Ishikawa (cell line): ENCODE measurements around the gene CDH13.

Experiments used
- CEBPB ChIP-seq: IDR thresholded peaks from 2 replicates; pipeline ENCODE4 v1.6.1; 2012
- CREB1 ChIP-seq: IDR thresholded peaks from 2 replicates; pipeline ENCODE4 v1.6.1; 2012; ENCODE audit warnings: low read depth
- EGR1 ChIP-seq: IDR thresholded peaks from 2 replicates; pipeline ENCODE4 v1.6.1; 2012
- EP300 ChIP-seq: IDR thresholded peaks from 2 replicates; pipeline ENCODE4 v1.6.1; 2012; ENCODE audit warnings: borderline replicate concordance
- RAD21 ChIP-seq: IDR thresholded peaks from 2 replicates; pipeline ENCODE4 v1.6.1; 2012; ENCODE audit warnings: low read depth
- TAF1 ChIP-seq: IDR thresholded peaks from 2 replicates; pipeline ENCODE4 v1.6.1; 2012; ENCODE audit warnings: low read depth, mild to moderate bottlenecking
- USF1 ChIP-seq: IDR thresholded peaks from 2 replicates; pipeline ENCODE4 v1.6.1; 2012
- YY1 ChIP-seq: IDR thresholded peaks from 2 replicates; pipeline ENCODE4 v1.6.1; 2012; ENCODE audit warnings: low read depth
- ZBTB7A ChIP-seq: IDR thresholded peaks from 2 replicates; pipeline ENCODE4 v1.6.1; 2012; ENCODE audit warnings: low read depth

GRCh38 chr16:82658796-82659195, 32.0 kb downstream of the CDH13 start:
- no peak for TF ChIP-seq YY1
- TF ChIP-seq ZBTB7A: no peak
- no peak for TF ChIP-seq USF1
- TF ChIP-seq RAD21: no peak
- TF ChIP-seq CREB1: no peak
- TF ChIP-seq TAF1: no peak
- TF ChIP-seq EP300: no peak
- no peak for TF ChIP-seq EGR1
- TF ChIP-seq CEBPB: no peak
